COLO668 (cell line): ENCODE data around the gene HOXB5.
A peak's percentile ranks its signal among the peaks of the same experiment; 100 is the strongest.

Experiments
- DNase-seq: peaks from one replicate; lab custom pipeline; 2025; ENCODE audit not compliant: unreplicated experiment; lab: John Stamatoyannopoulos, UW

The HOXB5 gene

DNA sequence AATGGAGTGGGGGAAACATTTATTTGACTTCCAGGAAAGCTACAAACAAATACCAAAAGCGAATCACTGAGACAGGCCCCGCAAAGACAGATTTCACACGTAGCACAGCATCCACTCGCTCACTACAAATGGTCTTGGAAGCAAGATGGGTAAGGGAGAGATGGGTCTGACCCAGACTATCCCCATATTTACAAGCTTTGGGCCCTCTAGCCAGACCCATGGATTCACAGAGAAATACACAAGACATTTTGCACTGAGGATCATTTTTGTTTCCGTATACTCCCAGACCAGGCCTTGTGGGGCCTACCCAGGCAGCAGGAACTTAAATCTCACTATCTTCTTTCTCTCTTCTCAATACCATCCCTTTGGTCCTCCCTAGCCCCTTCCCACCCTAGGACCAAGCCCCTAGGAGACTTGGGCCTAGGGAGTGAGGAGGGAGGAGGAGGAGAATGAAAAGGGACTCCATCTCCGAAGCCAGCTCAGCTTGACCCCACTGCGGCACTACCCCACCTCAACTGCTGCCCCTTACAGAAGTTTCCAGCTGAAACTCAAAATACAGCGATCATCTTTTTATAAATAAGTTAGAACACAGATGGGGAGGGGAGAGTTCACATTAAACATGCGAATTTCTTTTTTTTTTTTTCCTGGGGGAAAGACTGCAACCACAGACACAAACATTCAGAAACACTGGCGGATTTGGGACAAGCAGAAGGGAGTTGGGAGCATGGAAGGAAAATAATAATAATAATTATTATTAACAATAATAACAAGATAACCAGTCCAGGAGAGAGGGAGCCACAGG is 2.1 kb downstream of the HOXB5 start:
- DNase-seq: no peak

- no peak for DNase-seq
Observed at GRCh38 chr17:48590607-48591161, 2.9 kb downstream of the HOXB5 start.

DNA sequence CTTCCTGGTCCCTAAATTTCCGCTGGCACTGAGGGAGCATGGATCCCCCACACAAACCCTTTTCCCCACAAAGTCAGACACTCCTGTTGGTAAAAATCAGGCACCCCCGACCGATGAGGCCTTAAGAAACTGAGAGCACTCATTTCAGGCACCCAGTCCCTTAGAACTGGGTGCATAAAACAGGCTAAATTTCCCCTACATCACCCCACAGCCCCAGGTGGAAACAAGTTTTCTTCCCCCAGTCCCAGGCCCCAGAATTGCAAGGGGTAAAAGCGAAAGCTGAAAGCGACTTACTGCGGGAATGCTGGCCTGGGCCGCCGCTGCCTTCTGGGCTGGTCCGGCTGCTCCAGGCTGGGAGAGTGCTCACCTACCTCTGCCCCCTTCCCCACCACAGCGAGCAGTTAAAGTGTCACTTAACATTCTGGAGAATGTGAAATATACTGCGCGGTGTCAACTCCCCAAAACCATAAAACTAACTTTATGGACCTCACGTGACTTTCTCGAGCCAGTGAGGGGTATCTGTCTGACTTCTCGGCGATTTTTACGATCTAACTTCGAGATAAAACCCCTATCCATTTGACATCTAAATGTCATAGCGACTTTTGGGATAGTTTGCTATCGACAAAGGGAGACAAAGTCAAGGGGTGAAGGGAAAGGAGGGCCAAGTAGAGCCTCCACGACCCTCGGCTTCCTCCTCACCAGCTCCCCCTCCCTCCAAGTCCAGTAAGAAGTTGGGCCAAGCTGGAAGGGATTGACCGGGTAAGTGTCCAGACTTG is 3.6 kb downstream of the HOXB5 start, which contains the start of gene HOXB3:
HOXB3 (minus strand) TSS at position 411 of the 776 bp plus-strand sequence. CDS start 37,767 bp downstream, outside the sequence.
- peak; percentile 29 for DNase-seq

GRCh38 chr17:48589060-48589830 is 4.3 kb downstream of the HOXB5 start:
- no peak for DNase-seq

- DNase-seq: no peak
Observed at GRCh38 chr17:48588528-48588927, 5.1 kb downstream of the HOXB5 start.

GRCh38 chr17:48588074-48588415 is 5.5 kb downstream of the HOXB5 start:
- DNase-seq: no peak

- peak; percentile 59 for DNase-seq
Observed at GRCh38 chr17:48587276-48588073, 6.1 kb downstream of the HOXB5 start.

GRCh38 chr17:48586355-48587258 is 7.0 kb downstream of the HOXB5 start:
- peak; percentile 70 for DNase-seq

GRCh38 chr17:48584223-48584741 is 9.3 kb downstream of the HOXB5 start:
- no peak for DNase-seq

- no peak for DNase-seq
Observed at GRCh38 chr17:48583708-48584222, 9.8 kb downstream of the HOXB5 start.

GRCh38 chr17:48582750-48583069 is 10.9 kb downstream of the HOXB5 start:
- peak; percentile 31 for DNase-seq

DNA sequence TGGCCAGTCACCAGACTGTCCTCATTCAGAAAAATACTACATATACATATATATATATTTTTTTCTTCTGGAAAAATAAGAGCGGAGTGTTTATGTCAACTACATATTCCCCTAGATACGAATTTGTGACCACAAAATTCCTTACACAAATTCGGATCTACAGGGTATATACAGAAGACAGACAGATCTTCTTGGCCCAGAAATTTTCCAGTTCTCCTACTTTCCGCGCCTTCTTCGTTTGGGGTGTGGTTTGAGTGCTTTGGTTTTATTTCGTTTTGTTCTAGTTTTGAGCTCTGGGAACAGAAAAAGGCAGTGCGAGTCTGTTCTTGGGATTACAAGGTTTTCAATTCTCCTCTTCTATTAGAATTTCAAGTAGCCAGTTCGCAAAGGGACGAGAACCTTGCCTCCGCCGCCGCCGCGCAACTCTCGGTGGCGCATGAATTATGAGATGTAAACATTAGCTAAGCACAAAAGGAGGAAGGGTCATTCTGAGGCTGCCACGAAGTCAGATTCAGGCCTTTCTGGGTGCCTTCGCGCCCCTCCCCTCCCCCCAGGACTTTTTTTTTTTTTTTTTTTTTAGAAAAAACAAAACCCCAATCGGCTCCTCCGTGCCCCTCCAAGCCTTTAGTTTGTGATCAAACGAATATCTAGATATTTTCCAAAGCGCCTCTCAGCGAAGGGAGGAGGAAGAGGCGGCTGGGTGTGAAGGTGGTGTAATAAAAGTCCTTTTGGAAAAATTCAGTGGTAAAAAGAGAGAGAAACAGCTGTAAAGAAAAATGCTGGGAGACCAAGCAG is 13.6 kb downstream of the HOXB5 start:
- DNase-seq: peak; percentile 47

DNA sequence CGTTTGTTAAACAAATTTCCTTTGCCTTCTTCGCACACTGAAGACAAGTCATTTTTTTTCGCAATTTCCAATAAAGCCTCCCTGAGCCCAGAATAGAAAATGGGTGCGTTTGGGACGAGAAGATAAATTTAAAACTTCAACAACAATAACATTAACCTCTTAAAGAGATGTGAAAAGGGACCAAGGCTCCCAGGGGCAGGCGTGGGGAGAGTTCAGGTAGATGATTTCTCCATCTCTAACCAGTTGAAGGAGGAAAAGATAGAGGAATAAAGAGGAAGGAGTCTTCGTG is 14.2 kb downstream of the HOXB5 start:
- DNase-seq: no peak

- DNase-seq: peak; percentile 67
Observed at GRCh38 chr17:48578616-48579470, 14.7 kb downstream of the HOXB5 start.

DNA sequence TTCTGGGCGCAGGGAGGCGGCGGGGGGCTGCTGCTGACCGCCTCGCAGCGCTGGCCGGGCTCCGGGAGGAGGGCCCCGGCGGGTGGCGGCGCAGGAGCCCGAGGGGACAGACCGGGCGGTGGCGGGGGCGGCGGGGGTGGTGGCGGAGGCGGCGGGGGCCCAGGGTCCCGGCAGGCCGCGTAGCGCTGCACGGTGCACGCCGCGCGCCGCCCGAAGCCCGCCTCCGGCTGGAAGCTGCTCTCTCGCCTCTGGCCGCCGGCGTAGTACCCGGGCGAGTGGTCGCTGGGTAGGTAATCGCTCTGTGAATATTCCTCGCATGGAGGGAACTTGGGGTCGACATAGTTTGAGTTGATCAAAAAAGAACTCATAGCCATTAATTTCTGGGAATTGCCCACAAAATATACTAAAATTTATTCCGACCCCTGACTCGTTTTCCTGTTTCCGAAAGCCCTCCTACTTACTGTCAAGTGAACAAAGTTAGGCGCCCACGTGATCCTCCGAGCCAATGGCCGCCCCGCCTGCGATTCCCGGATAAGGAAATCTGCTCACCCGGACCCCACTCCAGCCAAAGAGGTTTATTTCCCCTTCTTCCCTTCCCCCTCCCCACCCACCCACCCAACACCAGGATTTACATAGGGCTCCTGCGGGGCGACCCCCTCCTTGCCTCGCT is 15.5 kb downstream of the HOXB5 start, which contains the start of gene HOXB4:
HOXB4 (minus strand) TSS at position 405 of the 670 bp plus-strand sequence; CDS start at position 374, 31 bp downstream.
- DNase-seq: peak; percentile 71

DNA sequence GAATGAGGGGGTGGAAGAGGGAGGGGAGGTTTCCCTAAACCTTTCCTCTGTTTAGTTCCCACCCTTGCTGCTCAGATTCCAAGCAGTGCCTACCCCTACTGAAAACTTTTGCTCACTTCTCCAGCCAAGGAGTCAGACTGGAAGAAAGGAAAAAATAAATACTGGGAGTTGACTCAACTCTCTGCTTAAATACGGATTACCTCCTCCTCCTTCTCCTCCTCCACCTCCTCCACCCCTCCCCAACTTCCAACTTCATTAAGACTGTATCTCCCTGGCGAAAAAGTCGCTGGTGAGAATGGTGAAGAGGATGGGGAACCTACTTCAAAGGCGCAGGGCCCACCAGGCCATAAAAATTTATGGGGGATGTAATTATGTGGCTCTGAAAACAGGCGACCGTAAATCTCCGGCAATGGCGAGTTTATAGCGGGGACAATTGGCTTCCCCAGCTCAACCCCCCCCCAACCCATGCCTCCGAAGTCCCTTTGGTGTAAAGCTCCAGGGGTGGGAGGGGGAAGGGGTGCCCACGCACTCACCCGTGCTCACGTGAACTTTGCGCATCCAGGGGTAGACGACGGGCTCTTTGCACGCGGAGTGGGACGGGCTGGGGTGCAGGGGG is 16.1 kb downstream of the HOXB5 start:
- peak; percentile 30 for DNase-seq
